Measurements from ENCODE around the gene ADAMTS2.

The ADAMTS2 gene

GRCh38 chr5:179278546-179278945 lies 66.7 kb downstream of the ADAMTS2 start:
- DNase-seq (ENCODE audit: low read depth, low spot score) = no peak

DNA sequence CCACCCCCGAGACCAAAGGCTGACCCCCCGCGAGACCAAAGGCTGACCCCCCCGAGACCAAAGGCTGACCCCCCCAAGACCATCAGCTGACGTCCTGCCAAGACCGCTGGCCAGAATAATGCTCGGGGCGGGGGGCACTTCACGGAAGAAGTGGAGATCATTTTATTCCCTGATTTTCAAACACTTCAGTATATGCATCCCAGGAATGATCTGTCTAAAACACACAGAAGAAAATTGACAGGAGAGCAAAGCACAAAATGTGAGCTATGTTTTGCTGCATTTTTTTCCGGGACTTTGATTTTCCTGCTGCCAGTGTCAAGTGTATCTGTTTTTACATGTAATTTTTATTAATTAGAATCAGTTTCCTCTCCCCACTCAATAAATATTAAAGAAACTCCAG lies 67.1 kb downstream of the ADAMTS2 start:
- no peak for DNase-seq (ENCODE audit: low read depth, low spot score)

- DNase-seq (ENCODE audit: low read depth, low spot score) = no peak
Measured at GRCh38 chr5:179276838-179277395, 68.3 kb downstream of the ADAMTS2 start.

DNA sequence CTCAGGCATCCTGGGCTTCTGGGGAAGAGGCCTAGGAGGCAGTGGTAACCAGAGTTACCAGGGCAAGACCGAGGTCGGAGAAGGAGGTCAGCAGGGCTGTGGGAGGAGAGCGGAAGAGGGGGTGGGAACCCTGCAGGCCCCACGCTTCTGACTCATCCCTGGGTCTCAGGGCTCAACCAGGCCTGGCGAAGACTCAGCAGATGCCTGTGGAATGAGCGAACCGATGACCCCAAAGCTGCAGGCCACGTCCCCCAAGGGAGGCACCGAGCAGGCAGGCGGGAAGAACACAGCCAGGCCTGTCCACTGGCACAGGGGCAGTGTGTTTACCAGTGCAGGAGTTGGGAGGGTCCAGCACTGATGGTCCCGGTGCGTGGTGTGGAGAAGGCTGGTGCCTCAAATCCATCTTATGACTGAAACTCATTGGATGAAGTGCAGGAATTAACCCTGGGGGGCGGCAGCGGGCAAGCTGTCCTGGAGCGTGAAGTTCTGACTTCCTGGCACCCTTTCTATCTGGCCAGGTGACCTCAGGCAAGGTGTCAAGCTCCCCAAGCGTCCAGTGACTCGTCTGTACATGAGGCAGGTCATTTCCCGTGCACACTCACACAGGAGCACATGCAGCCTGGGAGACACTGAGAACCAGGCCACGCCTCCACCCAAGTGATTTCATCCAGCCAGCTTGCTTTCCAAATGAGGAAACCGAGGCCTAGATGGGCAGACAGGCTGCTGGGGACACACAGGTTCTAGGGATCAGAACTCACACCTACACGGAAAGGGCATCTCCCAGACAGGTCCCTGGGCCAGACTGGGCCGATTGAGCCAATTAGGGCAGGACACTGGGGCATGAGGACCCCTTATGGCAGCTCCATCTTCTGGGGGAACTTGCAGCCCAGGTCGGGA lies 69.1 kb downstream of the ADAMTS2 start:
- DNase-seq (ENCODE audit: low read depth, low spot score) = no peak

- DNase-seq (ENCODE audit: low read depth, low spot score) = no peak
Measured at GRCh38 chr5:179275381-179275878, 69.8 kb downstream of the ADAMTS2 start.

- DNase-seq (ENCODE audit: low read depth, low spot score) = no peak
Measured at GRCh38 chr5:179274321-179275315, 70.6 kb downstream of the ADAMTS2 start.

- DNase-seq (ENCODE audit: low read depth, low spot score) = no peak
Measured at GRCh38 chr5:179273441-179274145, 71.7 kb downstream of the ADAMTS2 start.

DNA sequence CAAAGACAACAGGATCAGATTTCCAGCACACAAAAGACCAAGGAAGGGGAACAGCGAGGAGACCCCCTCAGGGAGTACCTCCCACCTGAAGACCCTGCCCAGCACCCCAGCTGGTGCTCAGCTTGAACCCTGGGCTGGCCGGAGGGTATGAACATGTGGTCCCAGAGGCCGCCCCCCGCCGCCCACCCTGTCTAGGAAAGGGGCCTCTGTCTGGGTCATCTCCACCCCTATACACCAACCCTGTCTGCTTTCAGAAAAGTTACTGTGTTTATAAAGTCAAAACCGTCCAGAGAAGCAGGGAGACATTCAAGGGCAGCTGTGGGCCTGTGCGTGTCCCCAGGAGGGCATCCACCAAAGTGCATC lies 72.2 kb downstream of the ADAMTS2 start:
- DNase-seq (ENCODE audit: low read depth, low spot score) = no peak

- DNase-seq (ENCODE audit: low read depth, low spot score) = no peak
Measured at GRCh38 chr5:179272326-179273072, 72.8 kb downstream of the ADAMTS2 start.

DNA sequence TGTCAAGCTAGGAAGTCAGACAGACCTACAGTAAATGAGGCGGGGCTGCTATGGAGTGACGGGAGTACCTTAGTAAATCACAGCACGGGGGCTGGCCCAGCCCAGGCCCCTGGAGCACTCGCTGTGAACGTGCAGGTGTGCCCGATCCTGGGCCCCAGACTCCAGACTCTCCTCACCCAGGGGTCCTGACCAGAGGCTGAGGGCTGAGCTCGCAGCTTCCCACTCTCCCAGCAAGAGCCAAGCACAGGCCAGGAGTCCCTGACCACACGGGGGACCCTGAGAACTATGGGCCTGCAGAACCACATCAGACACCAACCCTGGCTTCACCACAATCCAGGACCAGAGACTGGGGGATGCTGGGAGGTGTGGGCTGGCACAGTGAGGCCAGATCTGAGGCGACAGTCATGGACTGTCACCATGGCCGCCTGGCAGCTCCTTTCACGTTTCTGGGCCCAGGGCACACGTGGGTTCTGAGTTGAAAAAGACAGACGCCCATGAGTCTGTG lies 73.4 kb downstream of the ADAMTS2 start:
- DNase-seq (ENCODE audit: low read depth, low spot score) = no peak

DNA sequence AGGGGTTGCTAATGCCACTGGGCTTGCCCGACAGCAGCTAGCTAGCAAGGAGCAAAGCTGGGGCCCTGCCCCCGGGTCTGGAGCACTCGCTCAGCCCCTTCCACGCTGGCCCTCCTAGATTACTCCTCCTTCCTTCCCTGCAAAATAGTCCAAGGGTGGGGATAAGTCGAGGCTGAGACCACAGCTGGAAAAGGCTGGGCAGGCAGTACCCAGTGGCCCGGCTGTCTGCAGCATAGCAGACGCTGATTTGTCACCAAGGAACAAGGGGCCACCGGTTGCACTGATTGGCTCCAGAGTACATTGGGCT lies 73.9 kb downstream of the ADAMTS2 start:
- DNase-seq (ENCODE audit: low read depth, low spot score) = no peak

GRCh38 chr5:179270581-179271427 lies 74.5 kb downstream of the ADAMTS2 start:
- DNase-seq (ENCODE audit: low read depth, low spot score) = no peak

DNA sequence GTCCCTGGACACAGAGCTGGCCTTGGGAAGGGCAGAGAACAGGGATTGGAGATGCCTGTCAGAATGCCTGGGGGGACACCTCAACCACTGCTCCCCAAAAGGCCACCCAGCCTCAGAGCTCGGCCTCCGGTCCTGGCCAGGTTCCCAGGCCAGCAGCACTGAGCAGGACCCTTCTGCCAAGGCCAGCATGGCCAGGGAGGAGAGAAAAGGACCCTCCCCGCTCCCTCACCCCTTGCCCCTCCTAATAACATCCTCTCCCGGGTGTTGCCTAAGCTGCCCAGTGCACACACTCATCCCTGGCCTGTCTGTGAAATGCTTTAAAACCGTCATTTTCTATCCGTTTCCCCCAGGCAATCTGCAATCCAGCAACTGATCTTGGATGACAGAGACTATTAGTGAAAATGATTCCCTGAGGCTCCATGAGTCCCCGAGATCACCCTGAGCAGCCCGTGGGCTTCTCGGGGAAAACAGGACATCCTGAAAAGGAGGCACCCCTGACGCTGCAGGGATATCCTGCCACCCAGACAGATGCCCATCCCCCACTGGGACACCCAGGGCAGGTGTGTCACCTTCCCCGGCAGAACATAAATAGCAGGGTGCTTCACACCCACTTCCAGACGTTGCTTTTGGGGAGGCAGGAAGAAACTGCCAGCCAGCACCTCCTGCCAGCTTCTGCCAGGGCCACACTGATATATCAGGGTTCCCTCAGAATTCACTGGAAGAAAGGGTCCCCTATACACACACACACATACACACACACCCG lies 75.3 kb downstream of the ADAMTS2 start:
- no peak for DNase-seq (ENCODE audit: low read depth, low spot score)

DNA sequence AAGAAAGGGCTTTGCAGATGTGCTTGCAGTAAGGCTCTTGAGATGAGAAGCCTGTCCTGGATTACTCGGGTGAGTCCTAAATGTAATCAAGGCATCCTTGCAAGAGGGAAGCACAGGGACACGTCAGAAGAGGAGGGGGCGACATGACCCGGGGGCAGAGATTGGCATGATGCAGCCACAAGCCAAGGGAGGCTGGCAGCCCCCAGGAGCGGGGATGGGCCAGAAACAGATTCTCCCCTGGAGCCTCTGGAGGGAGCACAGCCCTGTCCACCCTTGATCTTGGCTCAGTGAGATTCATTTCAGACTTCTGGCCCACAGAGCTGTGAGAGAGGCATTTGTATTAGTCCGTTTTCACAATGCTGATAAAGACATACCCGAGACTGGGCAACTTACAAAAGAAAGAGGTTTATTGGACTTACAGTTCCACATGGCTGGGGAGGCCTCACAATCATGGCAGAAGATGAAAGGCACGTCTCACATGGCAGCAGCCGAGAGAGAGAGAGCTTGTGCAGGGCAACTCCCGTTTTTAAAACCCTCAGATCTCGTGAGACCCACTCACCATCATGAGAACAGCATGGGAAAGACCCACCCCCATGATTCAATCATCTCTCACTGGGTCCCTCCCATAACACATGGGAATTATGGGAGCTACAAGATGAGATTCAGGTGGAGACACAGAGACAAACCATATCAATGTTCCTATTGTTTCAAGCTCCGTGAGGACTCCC lies 76.1 kb downstream of the ADAMTS2 start:
- no peak for DNase-seq (ENCODE audit: low read depth, low spot score)

GRCh38 chr5:179268399-179268952 lies 76.8 kb downstream of the ADAMTS2 start:
- no peak for DNase-seq (ENCODE audit: low read depth, low spot score)

- DNase-seq (ENCODE audit: low read depth, low spot score) = no peak
Measured at GRCh38 chr5:179267671-179268083, 77.6 kb downstream of the ADAMTS2 start.

GRCh38 chr5:179267071-179267670 lies 78.1 kb downstream of the ADAMTS2 start:
- no peak for DNase-seq (ENCODE audit: low read depth, low spot score)

Data from iPS DF 19.7 (cell line).